Left lung (tissue), 10 donors: ENCODE results near the gene UAP1L1. TPM values are rescaled to one million over a fixed set of nuclear protein-coding genes. Genes with fewer than 3 reads are reported as not detected.
A peak's percentile ranks its signal among the peaks of the same experiment; 100 is the strongest.

Experiments used
- ATAC-seq: fragments of 200-7000 bp; cut with Tn5 transposase; one replicate; pipeline ENCODE4 v1.9.1; 2020; ENCODE audit warnings: moderate library complexity
- DNase-seq, 4 donors: peaks; one replicate each; pipeline ENCODE4 v3.0.0-alpha.2; 2013 to 2020
- H3K27ac ChIP-seq, 2 donors: fragments of 200-600 bp; sonication (generic) in 1 of 2; one replicate each; pipeline versions ENCODE4 v1.5.0 to v1.8.0; 2020 to 2021
- H3K27me3 ChIP-seq, 2 donors: fragments of 200-600 bp; sonication (generic) in 1 of 2; one replicate each; pipeline versions ENCODE4 v1.5.0 to v1.8.0; 2020 to 2021
- H3K36me3 ChIP-seq, 2 donors: fragments of 200-600 bp; sonication (generic) in 1 of 2; one replicate each; pipeline versions ENCODE4 v1.5.0 to v1.8.0; 2020 to 2021
- H3K4me1 ChIP-seq, 2 donors: fragments of 200-600 bp; one replicate each; pipeline ENCODE4 v1.8.0; 2021
- H3K4me3 ChIP-seq, 2 donors: fragments of 200-600 bp; sonication (generic) in 1 of 2; one replicate each; pipeline versions ENCODE4 v1.5.0 to v1.8.0; 2020 to 2021; ENCODE audit warnings: mild to moderate bottlenecking in 1 of 2
- H3K9me3 ChIP-seq, 2 donors: fragments of 200-600 bp; sonication (generic) in 1 of 2; one replicate each; pipeline versions ENCODE4 v1.5.0 to v1.8.0; 2020 to 2021
- intact Hi-C, 2 donors: fragments of 100-400 bp; cut with DNase I; formaldehyde crosslinking; loops; one replicate each; pipeline versions ENCODE4 v1.11.2 to v1.14.2; 2022
- polyA plus RNA-seq, 6 donors: library from polyadenylated mRNA; unstranded; fragments of 120-200 nt; gene quantifications; one replicate each; pipeline ENCODE4 v1.2.1, GENCODE V29; 2013; ENCODE audit not compliant: insufficient read length in 6 of 6
- total RNA-seq, 2 donors: library from RNA; stranded (reverse); fragmentation: NEBNext Ultra II Directional; extraction: Animal tissue kit (Norgen Biotek cat#: 25700); gene quantifications; one replicate each; pipeline ENCODE4 v1.2.1, GENCODE V29; 2021
- TF ChIP-seq, protein P1 (sequence below), 2 donors: fragments of 200-600 bp; sonication (generic) in 1 of 2; IDR thresholded peaks; one replicate each; pipeline versions ENCODE4 v1.5.0 to v1.8.0; 2021; ENCODE audit warnings: antibody characterized with exemption in 2 of 2
- donor health status: DM: no; HTN: yes; CAD: no.
- donor health status: DM: no; HTN: no; CAD: no.

The UAP1L1 gene
- total and polyA plus RNA-seq, 8 donors: 4.6 to 43.1 (median 6.8) TPM

GRCh38 chr9:137034709-137035506 is 42.4 kb upstream of the UAP1L1 start:
- Histone ChIP-seq H3K27me3 (no peaks in the 10 kb centered on the region), H3K4me1 (peaks cover 10 to 57% of the 10 kb centered on the region in 2 donors), H3K9me3 (no peaks in the 10 kb centered on the region), H3K27ac (peak overlapping the region; percentile 14 to 84), H3K4me3 (peak overlapping the region in 1 of 2 donors; percentile 52), H3K36me3 (peaks cover 0 to 28% of the 10 kb centered on the region in 2 donors)
- intact Hi-C loops: no loop called here
- peak; percentile 73 to 96 (median 88) for DNase-seq
- ATAC-seq: peak; percentile 87
- TF ChIP-seq, protein P1, sequence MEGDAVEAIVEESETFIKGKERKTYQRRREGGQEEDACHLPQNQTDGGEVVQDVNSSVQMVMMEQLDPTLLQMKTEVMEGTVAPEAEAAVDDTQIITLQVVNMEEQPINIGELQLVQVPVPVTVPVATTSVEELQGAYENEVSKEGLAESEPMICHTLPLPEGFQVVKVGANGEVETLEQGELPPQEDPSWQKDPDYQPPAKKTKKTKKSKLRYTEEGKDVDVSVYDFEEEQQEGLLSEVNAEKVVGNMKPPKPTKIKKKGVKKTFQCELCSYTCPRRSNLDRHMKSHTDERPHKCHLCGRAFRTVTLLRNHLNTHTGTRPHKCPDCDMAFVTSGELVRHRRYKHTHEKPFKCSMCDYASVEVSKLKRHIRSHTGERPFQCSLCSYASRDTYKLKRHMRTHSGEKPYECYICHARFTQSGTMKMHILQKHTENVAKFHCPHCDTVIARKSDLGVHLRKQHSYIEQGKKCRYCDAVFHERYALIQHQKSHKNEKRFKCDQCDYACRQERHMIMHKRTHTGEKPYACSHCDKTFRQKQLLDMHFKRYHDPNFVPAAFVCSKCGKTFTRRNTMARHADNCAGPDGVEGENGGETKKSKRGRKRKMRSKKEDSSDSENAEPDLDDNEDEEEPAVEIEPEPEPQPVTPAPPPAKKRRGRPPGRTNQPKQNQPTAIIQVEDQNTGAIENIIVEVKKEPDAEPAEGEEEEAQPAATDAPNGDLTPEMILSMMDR (IDR thresholded peaks at IDR 0.05): peak; percentile 90 to 95

GRCh38 chr9:137035507-137035834 is 41.8 kb upstream of the UAP1L1 start:
- H3K9me3 ChIP-seq: no peaks in the 10 kb centered on the region
- peaks cover 0 to 32% of the 10 kb centered on the region in 2 donors for H3K36me3 ChIP-seq
- H3K27me3 ChIP-seq: no peaks in the 10 kb centered on the region
- intact Hi-C loops: no loop called here
- TF ChIP-seq, protein P1 (IDR thresholded peaks at IDR 0.05): peak in 1 of 2 donors; percentile 42
- DNase-seq: no peak
- H3K4me1 ChIP-seq: peaks cover 10 to 55% of the 10 kb centered on the region in 2 donors
- H3K4me3 ChIP-seq: no peak overlapping the region
- ATAC-seq: no peak
- H3K27ac ChIP-seq: peak overlapping the region in 1 of 2 donors; percentile 84

DNA sequence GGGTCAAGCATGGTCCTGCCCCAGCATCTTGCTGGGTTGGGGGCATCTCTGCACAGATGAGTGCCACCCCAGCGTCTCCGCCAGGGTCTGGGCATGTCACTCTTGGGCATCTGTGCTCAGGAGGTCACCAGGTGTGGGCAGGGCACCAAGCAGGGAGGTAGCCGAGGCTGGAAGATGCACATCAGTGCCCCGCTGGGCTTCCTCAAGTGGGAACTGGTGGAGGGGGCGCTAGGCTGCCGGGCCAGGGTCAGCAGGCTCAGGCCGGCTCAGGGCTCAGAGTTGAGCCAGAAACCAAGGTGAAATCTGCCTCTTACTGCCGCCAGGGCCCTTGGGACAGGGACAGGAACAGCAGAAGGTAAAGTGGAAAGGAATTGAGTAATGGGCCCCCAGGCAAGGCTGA is 41.4 kb upstream of the UAP1L1 start:
- Histone ChIP-seq H3K27ac (no peak overlapping the region), H3K36me3 (peaks cover 0 to 37% of the 10 kb centered on the region in 2 donors), H3K9me3 (no peaks in the 10 kb centered on the region), H3K4me3 (no peak overlapping the region), H3K27me3 (no peaks in the 10 kb centered on the region), H3K4me1 (peaks cover 9 to 55% of the 10 kb centered on the region in 2 donors)
- DNase-seq (no peak), ATAC-seq (no peak)
- TF ChIP-seq, protein P1 (IDR thresholded peaks at IDR 0.05): no peak
- intact Hi-C loops: no loop called here

DNA sequence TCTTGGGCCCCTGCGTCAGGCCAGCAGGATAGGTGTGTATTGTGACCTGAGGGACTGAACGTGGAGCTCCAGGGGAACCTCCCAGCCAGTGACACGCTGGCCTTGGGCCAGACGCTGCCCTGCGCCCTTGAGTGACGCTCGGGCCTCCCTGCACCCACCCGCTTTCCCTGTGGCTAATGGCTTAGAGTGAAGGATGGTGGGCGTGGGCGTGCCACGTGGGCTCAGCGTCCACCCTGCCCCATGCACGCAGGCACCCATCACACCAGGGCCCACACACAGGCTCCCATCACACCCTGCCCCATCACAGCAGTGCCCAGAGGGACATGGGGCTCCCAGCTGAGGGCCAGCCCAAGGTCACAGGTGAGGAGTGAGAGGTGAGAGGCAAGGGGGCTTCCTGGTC is 40.3 kb upstream of the UAP1L1 start:
- no peak for ATAC-seq
- TF ChIP-seq, protein P1 (IDR thresholded peaks at IDR 0.05): no peak
- Histone ChIP-seq H3K9me3 (no peaks in the 10 kb centered on the region), H3K4me1 (peaks cover 8 to 50% of the 10 kb centered on the region in 2 donors), H3K27ac (no peak overlapping the region), H3K27me3 (no peaks in the 10 kb centered on the region), H3K36me3 (peaks cover 0 to 37% of the 10 kb centered on the region in 2 donors), H3K4me3 (no peak overlapping the region)
- no peak for DNase-seq
- intact Hi-C loops: no loop called here

DNA sequence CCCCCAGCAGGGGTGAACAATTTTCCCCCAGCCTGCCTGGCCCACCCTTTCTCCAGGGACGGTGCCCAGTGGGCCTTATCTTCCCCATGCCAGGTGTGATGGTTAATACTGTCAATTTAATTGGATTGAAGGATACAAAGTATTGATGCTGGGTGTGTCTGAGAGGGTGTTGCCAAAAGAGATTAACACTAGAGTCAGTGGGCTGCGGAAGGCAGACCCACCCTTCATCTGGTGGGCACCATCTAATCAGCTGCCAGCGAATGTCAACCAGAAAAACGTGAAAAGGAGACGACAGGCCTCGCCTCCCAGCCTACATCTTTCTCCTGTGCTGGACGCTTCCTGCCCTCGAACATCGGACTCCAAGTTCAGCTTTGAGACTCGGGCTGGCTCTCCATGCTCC is 39.8 kb upstream of the UAP1L1 start:
- DNase-seq (no peak), ATAC-seq (no peak)
- Histone ChIP-seq H3K27me3 (no peaks in the 10 kb centered on the region), H3K4me3 (no peak overlapping the region), H3K9me3 (no peaks in the 10 kb centered on the region), H3K36me3 (peaks cover 0 to 37% of the 10 kb centered on the region in 2 donors), H3K27ac (no peak overlapping the region), H3K4me1 (peaks cover 8 to 46% of the 10 kb centered on the region in 2 donors)
- TF ChIP-seq, protein P1 (IDR thresholded peaks at IDR 0.05): no peak
- intact Hi-C loops: no loop called here
